ENCODE results near the gene FRAS1. TPM values are rescaled to one million over a fixed set of nuclear protein-coding genes. Genes with fewer than 3 reads are reported as not detected.

FRAS1 gene
- total and polyA plus RNA-seq, 2 of the 8 experiments (the other 6 are each of a cell fraction or from before 2014, with no cell fraction given): 38.5 to 109 TPM

DNA sequence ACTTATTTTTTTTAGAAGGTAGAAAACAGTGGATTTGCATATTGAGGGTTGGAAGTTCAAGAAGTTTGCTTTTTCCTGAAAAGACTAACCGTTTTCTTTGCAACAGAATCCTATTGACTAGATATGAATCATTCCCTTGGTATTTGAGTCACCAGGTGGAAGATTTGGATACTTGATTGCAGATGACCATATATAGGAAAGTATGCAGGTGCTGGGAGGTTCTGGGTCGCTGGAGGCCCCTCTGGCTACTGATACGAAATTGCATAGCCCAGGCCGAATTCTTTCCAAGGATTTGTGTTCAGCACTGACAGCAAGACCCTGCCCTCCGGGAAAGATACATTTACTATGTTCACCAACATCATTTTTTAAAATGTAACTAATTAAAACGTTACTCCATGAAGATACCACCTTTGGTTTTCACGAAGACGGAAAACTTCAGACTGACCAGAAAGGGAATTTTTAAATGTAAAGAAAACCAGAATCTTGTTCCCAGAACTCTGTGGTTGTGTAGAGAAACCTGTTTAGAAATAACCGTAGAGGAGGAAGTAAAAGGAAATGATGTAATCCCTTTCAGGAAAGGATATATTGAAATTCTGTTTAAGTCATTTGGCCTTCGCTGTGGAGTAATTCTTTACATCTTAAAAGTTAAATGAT lies 495.4 kb downstream of the FRAS1 start (continued):
- TF ChIP-seq SP4 (IDR thresholded peaks at IDR 0.05; ENCODE audit: low read length) (no peak), CEBPB (IDR thresholded peaks at IDR 0.05; ENCODE audit: low read depth, low read length) (no peak)

All from H1 (cell line).